ENCODE data around the gene ARHGAP26.

The ARHGAP26 gene

DNA sequence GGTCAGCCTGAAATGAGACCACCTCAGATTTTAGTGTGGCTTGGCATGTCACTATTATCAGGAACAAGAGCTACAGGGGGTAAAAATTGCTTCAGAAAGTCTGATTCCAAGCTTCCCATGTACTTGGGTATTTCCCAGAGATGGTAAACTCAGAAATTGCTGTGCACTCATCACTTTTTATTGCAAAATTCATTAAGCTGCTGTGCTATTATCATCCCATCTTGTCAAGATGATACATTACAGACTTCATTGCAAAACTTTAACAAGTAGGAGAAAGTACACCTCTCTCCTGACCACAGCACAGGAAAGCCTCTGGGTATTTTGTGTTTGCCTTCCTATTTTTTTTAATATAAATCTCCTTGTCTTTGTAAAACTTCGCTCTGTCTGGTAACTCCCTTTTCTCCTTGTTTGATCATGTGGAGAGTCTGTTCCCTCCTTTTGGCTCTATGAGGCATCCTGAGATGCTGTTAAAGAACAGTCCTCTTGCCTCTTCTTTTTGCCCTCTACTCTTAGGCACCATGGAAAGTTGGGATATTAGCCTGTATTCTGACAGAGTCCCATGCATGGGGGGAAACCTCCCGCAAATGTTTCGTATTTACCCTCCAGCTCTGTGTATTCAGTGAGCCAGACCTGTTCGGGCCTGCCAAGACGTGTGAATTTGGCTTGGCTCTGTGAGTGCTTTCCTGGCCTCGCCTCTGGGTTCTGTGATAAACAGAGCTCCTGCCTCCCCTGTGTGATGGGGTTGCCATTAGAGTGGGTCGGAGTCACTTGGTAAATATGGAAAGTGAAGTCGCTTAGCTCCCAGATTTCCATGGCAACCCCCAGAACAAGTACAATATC lies 372.6 kb downstream of the ARHGAP26 start:
- Histone ChIP-seq H3K27me3 (ENCODE audit: insufficient read depth, low read length) (no peaks in the 10 kb centered on the region), H3K4me1 (ENCODE audit: insufficient read depth, low read length) (no peaks in the 10 kb centered on the region), H3K9me3 (ENCODE audit: low read length) (no peaks in the 10 kb centered on the region), H2AFZ (ENCODE audit: low read depth, low read length) (no peak overlapping the region), H3K36me3 (ENCODE audit: insufficient read depth, low read length) (no peaks in the 10 kb centered on the region), H3K4me3 (ENCODE audit: low read length) (no peak overlapping the region)

DNA sequence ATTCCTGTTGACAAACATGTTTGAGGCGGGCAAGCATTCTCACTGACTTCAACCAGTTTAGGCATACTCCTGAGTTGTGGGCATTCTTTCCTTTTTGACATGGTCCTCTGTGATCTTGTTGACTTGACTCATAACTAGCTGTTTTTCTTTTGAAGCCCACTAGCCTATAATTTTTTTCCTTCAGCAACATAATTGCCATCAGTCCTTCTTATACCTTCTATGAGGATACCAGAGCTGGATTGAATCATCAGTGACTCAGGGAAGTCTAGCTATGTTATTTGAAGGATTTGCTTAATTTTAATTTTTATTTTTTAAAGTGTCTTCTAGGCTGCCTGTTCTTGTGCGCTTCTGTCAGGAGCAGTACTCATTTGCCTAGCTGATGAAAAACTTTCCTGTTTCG lies 373.8 kb downstream of the ARHGAP26 start:
- H3K4me1 ChIP-seq (ENCODE audit: insufficient read depth, low read length) = no peaks in the 10 kb centered on the region
- H3K4me3 ChIP-seq (ENCODE audit: low read length) = no peak overlapping the region
- H3K27me3 ChIP-seq (ENCODE audit: insufficient read depth, low read length) = no peaks in the 10 kb centered on the region
- no peak overlapping the region for H2AFZ ChIP-seq (ENCODE audit: low read depth, low read length)
- no peaks in the 10 kb centered on the region for H3K36me3 ChIP-seq (ENCODE audit: insufficient read depth, low read length)
- no peaks in the 10 kb centered on the region for H3K9me3 ChIP-seq (ENCODE audit: low read length)

DNA sequence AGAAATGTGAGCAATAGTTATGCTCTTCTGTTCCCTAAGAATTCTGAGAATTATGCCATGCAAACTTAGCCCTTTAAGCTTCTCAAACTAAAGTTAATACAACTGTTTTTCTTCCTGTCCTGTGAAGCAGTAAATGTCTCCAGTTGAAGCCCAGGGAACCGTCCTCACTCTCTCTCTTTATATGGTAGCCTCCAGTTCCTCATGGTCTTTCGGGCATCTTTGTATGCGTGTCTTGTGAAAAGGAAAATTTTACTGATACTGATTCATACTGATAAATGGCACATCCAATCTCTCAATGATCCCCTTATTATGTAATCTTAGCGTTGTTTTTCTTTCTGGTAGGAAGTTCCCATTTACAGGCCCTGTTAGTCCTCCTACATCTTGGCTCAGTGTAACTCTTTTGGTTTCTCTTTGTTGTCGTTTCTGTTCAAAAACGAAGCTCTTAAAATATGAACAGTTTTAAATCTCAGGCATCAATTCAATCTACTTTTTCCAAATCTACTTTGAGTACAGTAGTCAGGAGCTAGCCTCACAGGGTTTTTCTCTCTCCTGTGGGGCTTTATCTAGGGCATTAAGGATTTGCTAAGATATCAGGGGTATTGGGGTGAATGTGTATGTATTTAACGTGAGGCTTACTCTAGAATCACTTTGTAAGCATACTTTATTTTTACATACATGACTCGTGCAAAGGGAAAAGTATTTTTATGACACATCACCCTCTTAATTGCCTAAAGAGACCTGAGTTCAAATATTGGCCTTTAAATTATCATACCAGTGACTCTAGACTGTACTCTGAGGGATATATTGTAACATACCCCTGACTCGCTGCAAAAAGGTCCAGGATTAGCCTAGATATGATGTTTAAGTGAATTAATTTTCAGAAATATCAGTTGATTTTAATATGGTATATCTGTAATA lies 375.3 kb downstream of the ARHGAP26 start:
- H3K36me3 ChIP-seq (ENCODE audit: insufficient read depth, low read length) = no peaks in the 10 kb centered on the region
- no peaks in the 10 kb centered on the region for H3K27me3 ChIP-seq (ENCODE audit: insufficient read depth, low read length)
- no peak overlapping the region for H2AFZ ChIP-seq (ENCODE audit: low read depth, low read length)
- H3K4me1 ChIP-seq (ENCODE audit: insufficient read depth, low read length) = no peaks in the 10 kb centered on the region
- H3K4me3 ChIP-seq (ENCODE audit: low read length) = no peak overlapping the region
- no peaks in the 10 kb centered on the region for H3K9me3 ChIP-seq (ENCODE audit: low read length)

DNA sequence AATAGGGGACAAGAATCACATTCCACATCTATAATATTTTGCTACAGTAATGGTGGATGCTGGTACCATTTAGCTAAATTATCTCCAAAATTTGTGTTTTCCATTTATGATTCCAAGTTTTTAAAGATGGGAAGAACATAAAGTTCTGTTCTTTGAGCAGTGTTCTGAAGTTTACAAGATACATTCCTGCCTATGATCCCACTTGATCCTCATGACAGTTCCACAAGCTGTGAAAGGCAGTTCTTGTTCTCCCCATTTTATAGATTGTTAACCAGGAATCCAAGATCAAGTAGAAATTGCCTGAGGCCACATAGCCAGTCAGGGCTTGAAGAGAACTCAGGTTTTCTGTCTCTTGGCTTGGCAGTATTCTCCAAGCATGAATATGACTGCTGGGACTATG lies 376.0 kb downstream of the ARHGAP26 start:
- Histone ChIP-seq H3K36me3 (ENCODE audit: insufficient read depth, low read length) (no peaks in the 10 kb centered on the region), H3K4me1 (ENCODE audit: insufficient read depth, low read length) (no peaks in the 10 kb centered on the region), H3K27me3 (ENCODE audit: insufficient read depth, low read length) (no peaks in the 10 kb centered on the region), H3K4me3 (ENCODE audit: low read length) (no peak overlapping the region), H3K9me3 (ENCODE audit: low read length) (no peaks in the 10 kb centered on the region), H2AFZ (ENCODE audit: low read depth, low read length) (no peak overlapping the region)

DNA sequence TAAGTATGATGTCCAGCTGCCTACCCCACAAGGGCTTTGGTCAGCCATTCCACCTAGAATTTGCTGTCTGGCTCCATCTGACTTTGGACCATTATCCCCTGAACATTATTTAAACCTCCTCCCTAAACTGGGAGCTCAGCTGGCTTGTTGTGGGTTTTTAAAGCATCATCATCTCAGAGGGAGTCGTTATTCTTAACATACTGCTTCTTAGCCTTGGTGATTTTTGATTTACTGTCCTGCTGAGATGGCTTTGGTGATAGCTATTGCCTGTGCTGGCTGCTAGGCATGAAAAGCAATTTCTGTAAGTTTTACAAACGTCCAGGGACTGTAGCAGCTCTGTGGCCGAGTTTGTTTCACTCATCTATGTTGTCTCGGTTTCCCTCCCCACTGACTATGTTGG lies 377.2 kb downstream of the ARHGAP26 start:
- H3K27me3 ChIP-seq (ENCODE audit: insufficient read depth, low read length) = no peaks in the 10 kb centered on the region
- no peak overlapping the region for H2AFZ ChIP-seq (ENCODE audit: low read depth, low read length)
- no peaks in the 10 kb centered on the region for H3K9me3 ChIP-seq (ENCODE audit: low read length)
- no peaks in the 10 kb centered on the region for H3K36me3 ChIP-seq (ENCODE audit: insufficient read depth, low read length)
- no peaks in the 10 kb centered on the region for H3K4me1 ChIP-seq (ENCODE audit: insufficient read depth, low read length)
- H3K4me3 ChIP-seq (ENCODE audit: low read length) = no peak overlapping the region

DNA sequence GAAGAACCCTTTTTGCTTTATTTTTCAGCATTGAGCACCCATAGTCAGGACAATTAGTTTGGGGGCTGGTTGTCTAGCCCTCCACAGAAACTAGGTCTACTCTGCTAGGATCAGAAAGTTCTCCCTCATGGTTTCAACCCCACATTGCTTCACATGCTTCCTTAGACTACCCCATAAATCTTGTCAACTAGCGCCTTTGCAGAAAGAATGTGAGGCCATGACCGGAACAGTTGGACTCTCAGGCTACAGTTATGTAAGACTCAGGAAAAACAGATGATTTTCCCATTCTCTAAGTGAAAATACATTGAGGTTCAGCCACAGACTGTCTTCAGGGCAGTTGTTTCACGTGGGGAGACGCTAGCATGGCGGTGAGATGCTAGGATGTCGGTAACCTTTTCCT lies 377.7 kb downstream of the ARHGAP26 start:
- H2AFZ ChIP-seq (ENCODE audit: low read depth, low read length) = no peak overlapping the region
- H3K9me3 ChIP-seq (ENCODE audit: low read length) = no peaks in the 10 kb centered on the region
- no peak overlapping the region for H3K4me3 ChIP-seq (ENCODE audit: low read length)
- H3K4me1 ChIP-seq (ENCODE audit: insufficient read depth, low read length) = no peaks in the 10 kb centered on the region
- no peaks in the 10 kb centered on the region for H3K36me3 ChIP-seq (ENCODE audit: insufficient read depth, low read length)
- H3K27me3 ChIP-seq (ENCODE audit: insufficient read depth, low read length) = no peaks in the 10 kb centered on the region

DNA sequence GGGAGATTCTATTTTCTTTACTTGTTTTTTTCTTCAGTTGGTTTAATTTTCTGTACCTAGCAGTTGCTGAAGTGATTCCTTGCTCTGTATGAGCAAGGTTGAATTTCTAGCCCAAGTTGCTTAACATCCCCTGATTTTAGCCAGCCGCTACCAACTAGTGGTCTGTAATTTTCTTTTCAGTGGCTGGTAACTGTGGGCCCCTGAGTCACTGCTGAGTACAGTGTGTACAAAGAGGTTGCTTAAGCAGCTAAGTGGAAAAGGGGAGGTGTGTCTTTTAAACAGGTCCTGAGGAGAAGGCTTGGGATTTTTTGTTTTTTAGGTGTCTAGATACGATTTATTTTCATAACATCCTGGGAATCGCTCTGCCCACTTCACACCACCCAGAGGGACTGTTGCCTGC lies 378.6 kb downstream of the ARHGAP26 start:
- no peaks in the 10 kb centered on the region for H3K4me1 ChIP-seq (ENCODE audit: insufficient read depth, low read length)
- H3K27me3 ChIP-seq (ENCODE audit: insufficient read depth, low read length) = no peaks in the 10 kb centered on the region
- H3K4me3 ChIP-seq (ENCODE audit: low read length) = no peak overlapping the region
- H3K9me3 ChIP-seq (ENCODE audit: low read length) = no peaks in the 10 kb centered on the region
- H2AFZ ChIP-seq (ENCODE audit: low read depth, low read length) = no peak overlapping the region
- no peaks in the 10 kb centered on the region for H3K36me3 ChIP-seq (ENCODE audit: insufficient read depth, low read length)

DNA sequence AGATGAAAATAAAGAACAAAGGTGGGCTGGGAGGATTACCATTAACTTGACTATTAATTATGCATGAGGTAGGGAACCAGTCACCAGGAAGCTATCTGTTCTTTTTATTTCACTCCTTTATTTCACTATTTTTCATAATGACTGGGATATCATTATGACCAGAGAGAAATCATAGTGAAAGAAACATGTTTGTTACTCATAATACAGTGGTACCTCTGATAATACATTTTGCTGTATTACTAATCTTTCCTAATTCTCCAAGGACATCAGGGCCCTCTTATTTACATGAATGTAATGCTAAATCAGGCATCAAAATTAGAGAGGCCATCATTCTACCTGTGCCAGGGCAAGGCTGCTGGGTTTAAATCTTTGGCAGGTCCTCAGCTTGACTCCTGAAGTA lies 379.6 kb downstream of the ARHGAP26 start:
- no peak overlapping the region for H2AFZ ChIP-seq (ENCODE audit: low read depth, low read length)
- no peaks in the 10 kb centered on the region for H3K9me3 ChIP-seq (ENCODE audit: low read length)

DNA sequence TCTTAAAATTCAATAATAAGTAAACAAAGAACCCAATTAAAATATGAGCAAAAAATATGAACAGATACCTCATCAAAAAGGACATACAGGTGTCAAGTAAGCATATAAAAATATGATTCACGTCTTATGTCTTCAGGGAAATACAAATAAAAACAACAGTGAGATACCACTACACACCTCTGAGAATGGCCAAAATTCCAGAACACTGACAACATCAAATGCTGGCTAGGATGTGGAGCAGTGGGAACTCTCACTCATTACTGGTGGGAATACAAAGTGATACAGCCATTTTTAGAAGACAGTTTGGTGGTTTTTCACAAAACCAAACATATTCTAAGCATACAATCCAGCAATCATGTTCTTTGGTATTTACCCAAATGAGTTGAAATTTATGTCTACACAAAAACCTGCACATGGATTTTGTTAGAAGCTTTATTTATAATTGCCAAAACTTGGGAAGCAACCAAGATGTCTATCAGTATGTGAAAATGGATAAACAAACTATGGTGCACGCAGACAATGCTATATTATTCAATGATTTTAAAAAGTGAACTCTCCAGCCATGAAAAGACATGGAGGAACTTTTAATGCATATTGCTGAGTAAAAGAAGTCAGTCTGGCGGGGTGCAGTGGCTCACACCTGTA lies 381.0 kb downstream of the ARHGAP26 start:
- Histone ChIP-seq H3K4me3 (ENCODE audit: low read length) (no peak overlapping the region), H3K4me1 (ENCODE audit: insufficient read depth, low read length) (no peaks in the 10 kb centered on the region), H3K27me3 (ENCODE audit: insufficient read depth, low read length) (no peaks in the 10 kb centered on the region), H3K9me3 (ENCODE audit: low read length) (no peaks in the 10 kb centered on the region), H3K36me3 (ENCODE audit: insufficient read depth, low read length) (no peaks in the 10 kb centered on the region), H2AFZ (ENCODE audit: low read depth, low read length) (no peak overlapping the region)

More for the DNA sequence above, 379.6 kb downstream of the ARHGAP26 start:
- H3K36me3 ChIP-seq (ENCODE audit: insufficient read depth, low read length) = no peaks in the 10 kb centered on the region
- no peak overlapping the region for H3K4me3 ChIP-seq (ENCODE audit: low read length)
- H3K4me1 ChIP-seq (ENCODE audit: insufficient read depth, low read length) = no peaks in the 10 kb centered on the region
- no peaks in the 10 kb centered on the region for H3K27me3 ChIP-seq (ENCODE audit: insufficient read depth, low read length)

DNA sequence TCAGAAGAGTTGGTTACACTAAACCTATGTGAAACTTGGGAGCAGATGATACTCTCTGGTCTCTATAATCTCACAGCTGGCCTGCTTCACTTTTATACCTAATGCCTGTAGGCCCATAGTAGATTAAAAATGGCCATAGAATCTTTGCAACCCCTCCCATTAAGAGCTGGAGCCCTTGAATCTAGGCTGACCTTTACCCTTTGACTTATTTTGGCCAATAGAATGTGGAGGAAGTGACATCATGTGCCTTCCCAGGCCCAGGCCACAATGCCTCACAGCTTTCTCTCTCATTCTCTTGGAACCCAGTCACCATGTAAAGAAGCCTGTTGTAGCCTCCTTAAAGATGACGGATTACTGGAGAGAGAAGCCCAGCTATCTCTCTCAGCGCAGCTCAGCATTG lies 382.3 kb downstream of the ARHGAP26 start:
- Histone ChIP-seq H3K27me3 (ENCODE audit: insufficient read depth, low read length) (no peaks in the 10 kb centered on the region), H3K4me1 (ENCODE audit: insufficient read depth, low read length) (no peaks in the 10 kb centered on the region), H3K9me3 (ENCODE audit: low read length) (no peaks in the 10 kb centered on the region), H3K4me3 (ENCODE audit: low read length) (no peak overlapping the region), H3K36me3 (ENCODE audit: insufficient read depth, low read length) (no peaks in the 10 kb centered on the region), H2AFZ (ENCODE audit: low read depth, low read length) (no peak overlapping the region)

DNA sequence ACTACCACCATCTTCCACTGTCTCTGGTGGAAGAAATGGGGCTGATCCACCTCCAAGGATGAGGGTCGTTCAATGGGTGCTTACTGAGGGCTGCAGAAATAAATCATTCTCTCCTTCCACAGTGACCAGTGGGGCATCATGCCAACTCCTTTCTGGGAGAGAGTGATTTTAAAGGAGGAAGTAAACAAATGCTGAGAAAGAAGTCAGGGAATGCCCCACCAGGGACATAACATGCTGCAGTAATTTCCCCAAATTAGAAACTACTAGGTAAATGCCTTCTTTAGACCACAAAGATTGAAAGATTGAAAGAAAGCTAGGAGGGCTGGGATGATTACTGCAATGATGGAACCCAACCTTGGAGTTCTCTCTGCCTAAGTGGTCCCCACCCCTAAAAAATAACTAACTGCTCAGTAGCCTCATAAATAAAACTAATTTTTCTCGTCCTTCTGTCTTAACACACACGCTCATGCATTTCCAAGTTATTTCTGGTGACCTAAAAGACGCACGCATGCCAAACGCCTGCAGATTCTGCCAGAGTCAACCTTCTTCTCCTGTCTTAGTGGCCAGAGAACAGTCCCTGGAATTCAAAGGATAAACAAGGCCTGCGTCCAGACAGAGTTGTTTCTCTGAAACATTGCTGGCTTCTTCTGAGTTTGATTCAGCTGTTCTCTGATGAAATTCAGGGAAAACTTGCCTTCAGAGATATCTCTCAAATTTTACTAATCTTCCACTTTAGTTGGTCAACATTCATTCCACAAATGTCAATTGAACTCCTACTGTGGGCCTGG lies 383.3 kb downstream of the ARHGAP26 start:
- H3K36me3 ChIP-seq (ENCODE audit: insufficient read depth, low read length) = no peaks in the 10 kb centered on the region
- H3K27me3 ChIP-seq (ENCODE audit: insufficient read depth, low read length) = no peaks in the 10 kb centered on the region
- no peak overlapping the region for H3K4me3 ChIP-seq (ENCODE audit: low read length)
- no peaks in the 10 kb centered on the region for H3K9me3 ChIP-seq (ENCODE audit: low read length)
- H3K4me1 ChIP-seq (ENCODE audit: insufficient read depth, low read length) = no peaks in the 10 kb centered on the region
- no peak overlapping the region for H2AFZ ChIP-seq (ENCODE audit: low read depth, low read length)

DNA sequence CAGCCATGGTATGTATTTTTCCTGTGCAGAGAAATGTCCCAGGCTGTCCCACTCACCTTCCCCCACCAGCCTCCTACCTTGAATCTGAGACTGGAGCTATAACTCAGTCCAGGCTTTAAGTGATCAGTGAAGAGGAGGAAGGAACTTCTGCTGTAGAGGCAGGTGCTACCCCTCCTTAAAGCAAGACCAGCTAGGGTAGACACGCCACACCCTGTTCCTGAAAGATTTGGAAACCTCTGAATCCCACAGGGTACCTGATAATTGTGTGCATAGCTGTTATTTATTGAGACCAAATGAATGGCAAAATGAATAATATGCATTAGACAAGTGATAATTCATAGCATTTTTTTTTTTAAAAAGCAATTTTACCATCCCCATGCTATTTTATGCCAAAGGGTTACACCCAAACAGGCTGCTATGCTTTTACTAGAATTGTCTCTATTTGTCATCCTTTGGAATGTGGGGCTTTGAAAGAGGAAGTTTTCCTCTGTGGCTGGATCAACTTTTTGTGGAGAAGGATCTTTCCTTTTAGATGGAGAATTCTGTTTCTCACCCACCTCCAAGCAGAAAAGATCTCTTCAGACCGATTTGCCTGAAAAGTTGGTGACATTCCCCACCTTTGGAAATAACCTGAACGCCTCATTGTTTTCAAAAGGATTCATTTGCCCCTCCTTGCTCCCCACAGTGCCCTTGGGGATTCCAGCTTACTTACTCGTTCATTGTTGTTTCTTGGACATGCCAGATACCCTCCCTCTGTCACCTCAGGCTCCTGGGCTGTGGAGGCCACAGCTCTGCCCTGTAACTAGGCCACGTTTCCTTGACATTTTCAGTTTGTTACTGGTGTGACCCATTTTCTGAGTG lies 384.6 kb downstream of the ARHGAP26 start:
- H3K4me3 ChIP-seq (ENCODE audit: low read length) = no peak overlapping the region

More for the DNA sequence above, 384.6 kb downstream of the ARHGAP26 start:
- Histone ChIP-seq H2AFZ (ENCODE audit: low read depth, low read length) (no peak overlapping the region), H3K9me3 (ENCODE audit: low read length) (no peaks in the 10 kb centered on the region), H3K36me3 (ENCODE audit: insufficient read depth, low read length) (no peaks in the 10 kb centered on the region), H3K4me1 (ENCODE audit: insufficient read depth, low read length) (no peaks in the 10 kb centered on the region), H3K27me3 (ENCODE audit: insufficient read depth, low read length) (no peaks in the 10 kb centered on the region)
